HG03521 (cell line): Measurements from ENCODE around the gene CFAP74.
"Not testable (repeated sequence)": the region's sequence is repeated elsewhere in the genome, so short reads cannot be mapped to it uniquely, and the experiment has no call there.

Experiments
- ATAC-seq: cut with Tn5 transposase; IDR thresholded peaks from one replicate; pipeline ENCODE4 v1.9.1; 2021; ENCODE audit warnings: mild to moderate bottlenecking, moderate library complexity; ENCODE audit not compliant: unreplicated experiment

CFAP74 gene

DNA sequence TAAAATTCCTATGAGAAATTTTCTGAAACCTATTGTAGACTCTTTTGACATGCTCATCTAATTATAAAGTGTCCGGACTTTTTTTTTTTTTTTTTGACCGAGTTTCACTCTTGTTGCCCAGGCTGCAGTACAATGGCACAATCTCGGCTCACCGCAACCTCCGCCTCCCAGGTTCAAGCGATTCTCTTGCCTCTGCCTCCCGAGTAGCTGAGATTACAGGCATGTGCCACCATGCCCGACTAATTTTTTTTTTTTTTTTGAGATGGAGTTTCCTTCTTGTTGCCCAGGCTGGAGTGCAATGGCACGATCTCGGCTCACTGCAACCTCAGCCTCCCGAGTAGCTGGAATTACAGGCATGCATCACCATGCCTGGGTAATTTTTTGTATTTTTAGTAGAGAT is 119.7 kb downstream of the CFAP74 start:
- ATAC-seq, result not testable (repeated sequence)

DNA sequence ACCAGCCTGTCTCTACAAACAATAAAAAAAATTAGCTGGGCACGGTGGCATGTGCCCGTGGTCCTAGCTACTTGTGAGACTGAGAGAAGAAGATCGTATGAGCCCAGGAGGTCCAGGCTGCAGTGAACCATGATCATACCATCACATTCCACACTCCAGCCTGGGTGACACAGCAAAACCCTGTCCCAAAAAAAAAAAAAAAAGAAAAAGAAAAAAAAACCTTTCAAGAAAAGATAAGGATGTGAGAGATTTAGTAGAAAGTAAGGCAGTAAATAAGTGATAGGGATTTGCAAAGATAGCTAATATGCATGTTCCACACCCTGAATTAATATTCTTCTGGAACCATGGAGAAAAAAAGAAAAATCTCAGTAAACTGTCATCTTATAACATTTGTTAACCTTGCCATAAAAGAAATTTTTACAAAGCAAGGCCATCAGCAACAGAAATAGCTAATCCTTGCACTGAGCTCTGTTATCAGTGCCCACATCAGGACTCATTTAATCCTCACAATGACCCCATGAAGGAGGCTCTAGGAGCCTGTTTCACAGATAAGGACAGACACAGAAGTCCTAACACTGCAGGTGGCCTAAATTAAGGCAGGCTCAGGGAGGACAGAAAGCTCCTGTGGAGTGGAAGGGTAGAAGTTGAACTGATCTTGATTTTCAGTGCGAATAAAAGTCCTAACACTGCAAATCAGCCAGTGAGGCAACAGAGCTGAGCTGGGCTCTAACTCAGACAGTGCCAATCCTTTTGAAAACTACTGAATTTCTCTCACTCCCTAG is 120.3 kb downstream of the CFAP74 start:
- no peak for ATAC-seq

DNA sequence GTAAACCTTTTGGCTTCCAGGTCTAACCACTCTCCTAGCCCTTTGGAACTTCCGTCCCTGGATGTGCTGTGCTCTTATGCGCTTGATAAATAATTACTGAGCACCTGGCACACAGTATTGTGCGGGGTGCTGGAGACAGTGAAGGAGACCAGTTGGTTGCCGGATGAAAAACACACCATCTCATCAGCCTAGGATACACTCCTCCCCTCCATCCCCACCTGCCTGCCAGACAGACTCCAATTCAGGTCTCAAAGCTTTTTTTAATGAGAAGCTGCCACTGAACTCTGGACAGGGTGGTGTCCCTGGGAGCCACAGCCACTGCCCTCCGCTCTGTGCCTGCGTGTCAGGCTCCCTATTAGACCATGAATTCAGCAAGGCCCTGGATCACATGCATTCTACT is 121.9 kb downstream of the CFAP74 start:
- no peak for ATAC-seq

DNA sequence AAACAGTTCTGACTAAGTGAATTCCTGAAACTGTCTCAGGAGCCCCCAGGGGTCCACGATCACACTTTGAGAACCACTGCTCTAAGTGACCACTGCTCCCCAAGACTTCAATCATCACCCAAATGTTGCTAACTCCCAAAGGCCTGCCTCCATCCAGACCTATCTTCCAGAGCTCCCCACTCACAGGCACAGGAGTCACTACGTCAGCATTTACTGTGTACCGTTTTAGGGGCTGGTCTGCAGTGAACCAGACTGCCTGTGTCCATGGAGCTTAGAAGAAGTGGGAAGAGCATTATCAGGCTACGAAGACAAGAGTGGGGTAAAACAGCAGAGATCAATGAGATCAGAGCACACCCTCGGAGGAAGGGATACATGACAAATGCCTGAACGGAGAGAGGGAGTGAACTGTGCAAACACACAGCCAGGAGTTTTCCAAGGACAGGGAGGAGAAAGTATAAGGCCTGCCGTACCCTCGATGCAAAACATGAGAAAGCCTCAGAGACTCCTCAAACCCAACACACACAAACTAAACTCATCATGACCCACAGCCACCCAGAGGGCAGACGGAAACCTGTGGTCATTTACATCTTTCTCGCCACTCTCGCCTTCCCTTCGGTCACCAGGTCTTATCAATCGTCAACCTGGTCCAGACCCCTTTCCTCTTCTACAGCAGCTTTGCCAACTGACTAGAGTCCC is 122.8 kb downstream of the CFAP74 start:
- no peak for ATAC-seq

DNA sequence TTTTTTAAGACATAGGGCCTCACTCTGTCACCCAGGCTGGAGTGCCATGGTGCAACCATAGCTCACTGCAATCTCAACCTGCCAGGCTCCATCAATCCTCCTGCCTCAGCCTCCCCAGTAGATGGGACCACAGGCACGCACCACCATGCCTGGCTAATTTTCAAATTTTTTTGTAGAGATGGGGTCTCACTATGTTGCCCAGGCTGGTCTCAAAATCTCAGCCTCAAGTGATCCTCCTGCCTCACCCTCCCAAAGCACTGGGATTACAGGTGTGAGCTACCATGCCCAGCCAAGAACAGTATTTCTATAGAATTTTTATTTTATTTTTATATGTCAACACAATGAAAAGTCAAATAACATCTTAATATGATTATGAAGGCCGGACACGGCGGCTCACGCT is 123.6 kb downstream of the CFAP74 start:
- ATAC-seq, result no peak

DNA sequence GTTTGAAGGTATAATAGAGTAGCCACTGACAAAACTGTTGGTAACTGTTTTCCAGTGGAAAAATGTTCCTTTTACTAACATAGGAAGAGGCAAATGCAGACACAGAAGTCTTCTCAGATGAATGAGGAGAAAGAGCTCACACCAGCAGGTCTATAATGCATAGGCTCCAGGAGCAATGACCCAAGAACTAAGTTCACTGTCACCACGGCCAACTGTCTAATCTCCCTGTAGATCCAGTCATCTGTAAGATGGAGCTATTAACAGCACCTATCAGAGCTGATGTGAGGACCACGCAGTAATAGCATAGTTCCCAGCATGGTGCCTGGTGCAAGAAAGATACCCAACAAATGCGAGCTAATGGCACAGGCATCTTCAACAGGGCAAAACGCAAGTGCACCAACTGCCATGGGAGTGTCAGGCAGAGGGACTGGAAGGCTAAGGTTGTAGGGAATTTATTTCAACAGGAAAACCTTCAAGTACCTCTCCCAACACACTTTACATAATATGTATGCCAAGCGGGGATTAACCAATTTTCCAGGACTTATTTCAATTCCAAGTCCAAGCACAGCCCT is 125.6 kb downstream of the CFAP74 start:
- ATAC-seq, result no peak

DNA sequence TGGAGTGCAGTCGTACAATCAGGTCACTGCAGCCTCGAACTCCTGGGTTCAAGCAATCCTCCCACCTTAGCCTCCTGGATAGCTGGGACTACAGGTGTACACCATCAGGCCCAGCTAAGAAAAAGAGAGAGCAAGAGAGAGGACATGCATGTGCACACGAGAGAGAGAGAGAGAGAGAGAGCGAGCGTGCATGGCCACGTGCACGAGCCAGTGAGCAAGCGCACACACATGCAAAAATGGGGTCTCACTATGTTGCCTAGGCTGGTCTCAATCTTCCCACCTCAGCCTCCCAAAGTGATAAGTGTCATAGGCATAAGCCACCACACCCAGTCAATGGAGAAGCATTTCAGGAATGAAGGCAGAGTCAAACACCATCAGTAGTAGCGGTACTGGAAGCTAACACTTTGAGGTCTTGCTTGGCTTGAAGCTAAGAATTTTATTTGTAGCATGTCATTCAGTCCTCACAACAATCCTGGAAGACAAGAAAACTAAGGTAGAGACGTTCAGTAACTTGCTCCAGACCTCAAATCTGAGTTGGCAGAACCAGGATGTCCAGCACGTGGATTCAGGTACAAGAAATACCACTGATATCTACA is 127.2 kb downstream of the CFAP74 start:
- no peak for ATAC-seq

DNA sequence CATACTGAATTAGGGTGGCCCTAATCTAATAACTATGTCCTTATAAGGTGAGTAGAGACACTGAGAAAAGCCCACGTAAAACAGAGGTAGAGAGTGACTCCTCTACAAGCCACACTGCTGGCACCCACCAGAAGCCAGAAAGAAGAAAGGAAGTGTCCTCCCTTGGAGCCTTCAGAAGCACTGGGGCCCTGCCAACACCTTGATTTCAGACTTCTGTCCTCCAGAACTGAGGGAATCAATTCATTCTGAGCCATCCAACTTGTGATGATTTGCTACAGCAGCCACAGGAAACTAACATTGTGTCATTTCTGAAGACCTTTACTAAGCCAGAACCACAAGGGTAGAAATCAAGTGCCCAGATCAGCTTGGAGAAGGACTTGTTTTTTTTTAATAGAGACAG is 127.7 kb downstream of the CFAP74 start:
- no peak for ATAC-seq

DNA sequence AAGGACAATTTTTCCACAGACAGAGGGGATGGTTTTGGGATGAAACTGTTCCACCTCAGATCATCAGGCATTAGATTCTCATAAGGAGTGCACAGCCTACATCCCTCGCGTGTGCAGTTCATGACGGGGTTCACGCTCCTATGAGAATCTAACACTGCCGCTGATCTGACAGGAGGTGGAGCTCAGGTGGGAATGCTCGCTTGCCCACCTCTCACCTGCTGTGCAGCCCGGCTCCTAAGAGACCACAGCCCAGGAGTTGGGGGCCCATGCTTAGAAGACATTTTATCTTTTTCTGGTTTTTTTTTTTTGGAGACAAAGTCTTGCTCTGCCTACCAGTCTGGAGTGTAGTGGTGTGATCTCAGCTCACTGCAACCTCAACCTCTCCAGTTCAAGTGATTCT is 128.7 kb downstream of the CFAP74 start:
- no peak for ATAC-seq

DNA sequence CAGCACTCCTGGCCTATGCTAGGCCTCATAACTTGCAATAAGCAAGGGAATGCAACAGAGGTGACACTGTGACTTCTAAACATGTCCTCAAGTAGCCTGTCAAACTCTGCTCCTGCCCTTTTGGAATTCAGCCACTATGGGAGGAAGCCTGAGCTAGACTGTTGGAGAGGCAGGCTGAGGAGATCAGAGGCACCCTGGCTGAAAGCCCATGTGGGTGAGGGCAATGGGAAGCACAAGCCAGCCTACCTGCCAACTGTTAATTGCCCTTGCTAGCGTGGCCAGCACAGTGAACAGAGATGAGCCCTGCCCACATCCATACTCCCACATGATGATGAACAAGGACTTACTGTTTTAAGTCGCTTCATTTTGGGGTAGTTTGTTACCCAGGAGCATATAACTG is 130.4 kb downstream of the CFAP74 start:
- ATAC-seq, result no peak

DNA sequence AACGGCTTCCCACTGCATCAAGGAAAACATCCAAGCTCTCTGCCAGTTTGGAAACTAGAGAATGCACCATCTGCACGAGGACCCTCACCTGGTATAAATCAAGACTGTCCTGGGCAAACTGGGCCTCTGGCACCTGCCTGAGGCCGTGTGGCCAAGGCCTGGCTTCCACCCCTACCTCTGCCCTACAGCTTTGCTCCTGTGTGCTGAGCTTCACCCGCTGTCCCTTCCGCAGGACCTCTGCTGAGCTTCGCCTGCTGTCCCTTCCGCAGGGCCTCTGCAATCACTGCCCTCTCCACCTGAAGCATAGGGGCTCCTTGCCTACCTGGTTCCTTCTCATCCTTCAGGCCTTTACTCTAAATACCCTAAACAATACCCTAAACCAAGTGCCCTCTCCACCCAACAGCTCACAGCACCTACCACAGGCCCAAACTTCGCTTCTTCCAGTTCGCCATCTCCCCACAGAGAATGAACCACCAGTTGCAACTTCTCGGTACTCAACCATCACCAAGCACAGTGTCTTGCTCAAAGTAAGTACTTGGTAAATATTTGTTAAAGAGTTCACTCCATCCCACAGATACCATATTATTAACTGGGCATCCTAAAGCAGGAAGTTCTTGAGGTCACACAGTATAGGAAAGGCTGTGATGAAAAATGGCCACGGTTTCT is 131.1 kb downstream of the CFAP74 start:
- ATAC-seq, result no peak
